A172 (cell line): ENCODE data around the gene LRIT2. TPM values are rescaled to one million over a fixed set of nuclear protein-coding genes. Genes with fewer than 3 reads are reported as not detected.

Experiments used
- DNase-seq: peaks from one replicate; pipeline ENCODE4 v3.0.0-alpha.2; 2015; ENCODE audit warnings: low spot score
- total RNA-seq: library from RNA; depleted of rRNA; stranded (reverse); fragments of >200 nt; shearing (Covaris generic); gene quantifications from 2 replicates; pipeline ENCODE4 v1.2.3, GENCODE V29; 2014; rRNA removed

LRIT2 gene
- not detected in 2 replicates for total RNA-seq

DNA sequence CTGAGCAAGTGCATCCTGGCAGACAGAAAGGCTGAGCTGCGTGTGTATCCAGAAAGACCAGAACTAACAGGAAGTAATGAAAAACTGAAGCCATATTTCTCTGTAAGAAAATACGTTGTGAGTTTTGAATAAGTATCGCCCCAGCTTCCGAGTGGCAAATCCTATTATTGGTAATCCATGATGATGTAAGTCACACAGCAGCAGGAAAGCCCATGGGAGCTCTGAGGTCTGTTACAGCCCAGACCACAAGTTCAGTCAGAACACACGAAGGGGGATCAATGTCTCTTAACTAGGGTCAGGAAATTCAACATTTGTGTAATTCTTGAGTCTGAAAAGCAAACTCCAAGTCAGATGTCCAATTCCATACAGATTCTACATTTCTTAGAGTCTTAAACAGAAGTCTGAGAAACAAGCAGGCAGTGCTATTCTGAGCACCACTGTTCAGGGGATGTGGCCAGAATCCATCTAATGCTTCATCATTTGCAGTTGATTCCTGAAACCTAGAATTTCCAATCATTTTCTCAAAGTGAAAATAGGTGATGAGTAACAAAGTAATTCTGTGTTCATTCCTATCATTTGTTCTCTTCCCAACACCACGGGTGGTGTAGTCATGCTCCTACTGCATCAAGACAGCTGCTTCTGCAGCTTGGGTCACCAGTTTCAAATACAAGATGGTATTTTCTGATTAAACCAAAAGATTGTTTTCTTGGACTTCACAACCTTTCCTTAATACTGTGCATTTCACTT lies at the start of gene LRIT2:
Gene LRIT2, minus strand, starts transcription at position 118 of the 747 bp plus-strand sequence. Its CDS starts 24 bp downstream, at position 94.
- no peak for DNase-seq

- DNase-seq: no peak
Observed at GRCh38 chr10:84270708-84271107, 45.4 kb upstream of the LRIT2 start.

DNA sequence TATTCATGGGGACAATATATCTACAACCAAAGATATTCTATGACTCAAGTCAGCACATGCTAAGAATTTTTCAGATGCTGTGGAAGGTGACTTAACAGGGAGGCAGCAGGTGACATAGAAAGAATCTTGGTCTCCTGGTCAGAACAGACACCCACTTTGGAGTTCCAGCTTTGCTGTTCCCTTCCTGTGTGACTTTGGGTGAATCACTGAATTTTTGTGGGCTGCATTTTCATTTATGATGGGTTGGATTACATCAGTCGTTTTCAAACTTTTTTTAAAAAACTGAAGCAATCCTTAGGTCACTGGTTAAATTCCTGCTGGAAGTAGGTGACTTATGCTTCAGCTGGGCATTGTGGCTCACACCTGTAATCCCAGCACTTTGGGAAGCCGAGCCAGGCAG lies 44.4 kb upstream of the LRIT2 start:
- peak; percentile 87 for DNase-seq

GRCh38 chr10:84269162-84269561 lies 43.8 kb upstream of the LRIT2 start:
- DNase-seq: no peak

- peak; percentile 58 for DNase-seq
Observed at GRCh38 chr10:84267503-84268126, 42.3 kb upstream of the LRIT2 start.

GRCh38 chr10:84265418-84265817 lies 40.1 kb upstream of the LRIT2 start:
- DNase-seq: no peak

- peak; percentile 61 for DNase-seq
Observed at GRCh38 chr10:84264611-84265141, 39.3 kb upstream of the LRIT2 start.

GRCh38 chr10:84263716-84264115 lies 38.4 kb upstream of the LRIT2 start:
- no peak for DNase-seq

GRCh38 chr10:84262190-84262956 lies 37.0 kb upstream of the LRIT2 start:
- no peak for DNase-seq

DNA sequence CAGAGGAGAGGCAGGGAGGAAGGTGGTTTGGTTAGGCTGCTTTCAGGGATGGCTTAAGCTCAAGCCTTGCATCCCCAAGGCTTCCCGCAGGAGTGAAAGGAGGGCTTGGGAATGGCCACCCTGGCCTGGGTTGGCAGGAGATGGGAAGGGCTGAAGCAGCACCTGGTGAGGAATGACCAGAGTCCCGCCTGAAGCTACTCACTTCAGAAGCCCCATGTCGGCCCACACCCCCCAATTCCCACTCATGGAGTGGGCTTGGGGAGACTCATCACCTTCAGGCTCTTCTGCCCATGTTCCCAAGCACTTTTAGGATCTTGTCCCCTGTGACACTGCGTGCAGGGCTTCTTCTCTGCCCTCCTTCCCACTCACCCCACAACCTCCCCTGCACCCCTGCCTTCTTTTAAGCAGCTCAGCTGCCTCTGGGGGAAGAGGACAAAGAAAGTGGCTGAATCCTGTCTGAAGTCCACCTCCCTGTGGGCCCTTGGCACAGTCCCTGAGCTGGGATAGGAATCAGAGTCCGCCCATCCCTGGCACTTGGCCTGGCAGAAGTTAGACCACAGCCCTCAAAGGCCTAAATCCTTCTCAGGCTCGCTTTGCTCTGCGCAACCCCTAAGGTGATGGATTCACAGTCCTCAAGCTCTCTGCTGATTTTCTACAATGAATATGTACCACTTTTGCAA lies 36.0 kb upstream of the LRIT2 start:
- no peak for DNase-seq

- no peak for DNase-seq
Observed at GRCh38 chr10:84258034-84258695, 32.8 kb upstream of the LRIT2 start.

DNA sequence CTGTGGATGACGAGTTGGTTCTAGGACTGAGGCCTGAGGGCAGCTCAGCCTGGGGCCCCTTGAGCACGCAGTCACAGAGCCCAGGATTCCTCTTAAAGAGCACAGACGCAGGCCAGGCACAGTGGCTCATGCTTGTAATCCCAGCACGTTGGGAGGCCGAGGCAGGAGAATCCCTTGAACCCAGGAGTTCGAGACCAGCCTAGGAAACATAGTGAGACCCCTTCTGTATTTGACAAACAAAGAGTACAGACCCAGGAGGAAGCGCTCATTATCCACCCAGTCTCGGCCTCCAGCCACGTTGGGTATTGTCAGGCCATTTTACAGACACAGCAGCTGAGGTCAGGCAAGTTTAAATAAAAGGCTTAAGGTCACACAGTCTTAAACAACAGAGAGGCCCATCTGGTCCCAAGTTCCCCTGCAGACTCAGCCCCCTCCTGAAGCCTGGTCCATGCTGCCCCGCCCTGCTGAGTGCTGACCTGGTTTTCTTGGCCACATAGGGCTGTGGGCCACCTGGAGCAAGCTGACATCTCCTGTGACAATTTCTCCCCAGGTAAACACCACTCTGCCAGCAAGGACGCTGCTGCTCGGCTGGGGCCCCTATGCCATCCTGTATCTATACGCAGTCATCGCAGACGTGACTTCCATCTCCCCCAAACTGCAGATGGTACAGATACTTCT lies 32.1 kb upstream of the LRIT2 start:
- no peak for DNase-seq

DNA sequence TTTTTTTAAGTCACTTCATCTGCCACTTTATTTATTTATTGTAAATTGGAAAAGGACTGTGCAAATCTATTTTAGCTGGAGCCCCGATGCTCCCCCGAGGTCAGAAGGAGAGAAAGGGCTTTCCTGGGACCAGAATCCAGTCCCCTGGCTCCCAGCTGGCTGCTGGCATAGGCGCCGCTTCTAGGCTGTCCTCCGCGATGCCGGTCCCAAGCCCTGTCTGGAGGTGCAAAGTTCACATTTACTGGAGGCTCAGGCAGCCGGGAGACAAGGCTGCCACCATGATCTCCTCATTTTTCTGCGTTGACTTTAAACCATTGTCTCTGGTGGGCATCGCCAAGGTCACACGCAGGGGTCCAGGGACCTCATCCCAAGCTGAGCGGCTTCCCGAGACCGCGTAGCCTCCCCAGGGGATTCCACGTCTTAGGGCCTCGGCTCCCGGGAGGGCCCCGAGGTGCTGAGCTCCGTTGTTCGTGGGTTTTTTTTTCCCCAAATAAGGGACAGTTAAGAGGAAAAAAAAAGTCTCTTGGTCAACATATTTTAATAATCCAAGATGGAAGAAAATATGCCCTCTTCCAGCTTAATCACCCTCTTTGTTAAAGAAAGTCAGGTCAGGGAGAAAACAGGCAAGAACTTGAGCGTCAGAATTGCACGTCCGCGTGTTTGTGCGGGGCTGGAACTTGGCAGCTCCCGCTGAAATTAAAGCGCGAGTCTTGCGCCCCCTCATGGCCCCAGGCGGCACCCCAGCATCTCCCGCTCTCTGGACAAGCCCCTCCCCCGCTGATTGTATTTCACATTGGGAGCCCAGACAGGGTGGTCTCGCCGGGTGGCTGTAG lies 31.4 kb upstream of the LRIT2 start:
- no peak for DNase-seq

DNA sequence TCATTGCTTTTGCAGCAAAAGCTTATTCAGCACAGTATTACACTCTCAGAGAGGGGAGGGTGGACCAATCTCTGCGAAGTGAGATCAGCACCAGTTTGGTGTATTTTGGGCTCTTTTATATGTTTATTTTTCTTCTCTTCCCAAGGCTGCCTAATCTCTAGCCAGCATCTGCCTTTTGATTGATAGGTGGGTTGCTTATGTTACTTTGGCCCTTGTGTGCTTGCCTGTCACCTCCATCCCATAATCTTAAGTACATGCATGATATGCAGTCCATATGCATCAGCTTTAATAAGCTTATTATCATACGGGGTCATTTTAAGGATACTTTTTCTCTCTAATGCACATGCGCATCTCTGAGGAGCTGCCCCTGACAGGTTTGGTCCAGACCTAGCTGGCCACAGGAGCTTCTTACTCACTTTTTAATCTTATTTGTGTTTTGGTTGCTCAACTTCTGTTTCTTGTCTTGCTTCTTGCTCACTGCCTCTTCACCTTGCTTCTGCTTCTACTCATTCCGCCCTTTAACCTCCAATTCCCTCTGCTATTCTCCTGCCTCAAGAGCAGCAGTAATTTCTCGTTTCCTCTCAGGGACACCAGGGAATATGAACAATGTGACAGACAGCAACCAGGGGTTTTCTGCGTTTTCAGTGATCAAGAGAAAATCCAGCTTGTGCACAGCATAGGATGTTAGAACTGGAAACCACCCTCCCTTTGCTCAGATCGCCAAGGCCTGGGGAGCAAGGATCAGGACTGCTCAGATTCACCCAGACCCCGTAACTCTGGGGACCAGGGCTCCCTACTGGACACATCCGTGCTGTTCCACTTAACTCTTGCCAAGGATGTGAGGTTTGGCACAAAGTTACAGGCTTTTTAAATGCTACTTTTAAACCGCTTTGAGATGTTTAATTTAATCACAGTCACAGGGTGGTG lies 29.5 kb upstream of the LRIT2 start:
- no peak for DNase-seq

GRCh38 chr10:84248794-84249193 lies 23.4 kb upstream of the LRIT2 start:
- DNase-seq: no peak

DNA sequence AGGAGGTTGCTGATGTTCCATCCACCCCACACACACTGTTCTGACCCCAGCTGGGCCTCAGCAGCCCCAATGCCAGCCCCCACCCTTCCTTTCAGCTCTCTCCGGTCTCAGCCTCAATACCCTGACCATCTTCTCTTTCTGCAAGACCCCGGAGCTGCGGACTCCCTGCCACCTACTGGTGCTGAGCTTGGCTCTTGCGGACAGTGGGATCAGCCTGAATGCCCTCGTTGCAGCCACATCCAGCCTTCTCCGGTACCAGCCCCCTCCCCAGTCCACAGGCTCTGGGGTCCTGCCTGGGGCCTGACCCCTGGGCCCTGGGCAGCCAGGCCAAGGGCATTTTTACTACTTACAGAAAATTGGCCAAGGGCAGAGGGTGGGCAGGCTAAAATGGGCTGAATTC lies 22.2 kb upstream of the LRIT2 start:
- no peak for DNase-seq

DNA sequence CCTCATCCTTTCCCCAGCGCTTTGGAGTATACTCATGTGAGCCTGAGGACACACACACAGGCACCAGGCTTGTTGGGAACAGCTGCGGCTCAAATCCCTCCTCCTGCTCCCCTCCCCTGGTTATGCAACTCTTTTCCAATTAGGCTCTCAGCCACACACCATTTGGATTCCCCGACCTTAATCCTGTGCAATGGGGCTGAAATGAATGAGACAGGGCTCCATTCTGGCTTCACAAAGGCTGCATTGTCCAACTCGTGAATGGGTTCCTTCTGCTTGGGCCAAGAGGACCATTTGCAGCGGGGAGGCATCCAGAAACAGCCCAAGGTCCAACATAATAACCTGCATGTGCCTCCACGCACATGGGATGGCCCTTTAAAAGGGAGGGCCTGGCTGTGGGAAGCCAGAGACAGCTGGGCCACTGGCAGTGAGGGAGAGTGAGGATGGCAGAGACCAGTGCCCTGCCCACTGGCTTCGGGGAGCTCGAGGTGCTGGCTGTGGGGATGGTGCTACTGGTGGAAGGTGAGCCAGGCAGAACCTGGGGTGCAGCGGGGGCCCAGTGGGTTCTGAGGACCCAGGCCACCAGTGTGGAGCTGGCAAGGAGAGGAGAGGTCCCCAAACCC lies 19.4 kb upstream of the LRIT2 start, which contains the start of gene RGR:
Gene RGR, plus strand, starts transcription at position 403 of the 620 bp plus-strand sequence. Its CDS starts 38 bp downstream, at position 441.
- DNase-seq: no peak

- no peak for DNase-seq
Observed at GRCh38 chr10:84243759-84244158, 18.4 kb upstream of the LRIT2 start.
